HuH-7.5 (cell line): ENCODE data around the gene ZNF519.

ENCODE experiments used
- DNase-seq: peaks from one replicate; pipeline ENCODE4 v3.0.0; 2011; ENCODE audit warnings: low spot score

ZNF519 gene

GRCh38 chr18:14098428-14098827, 33.8 kb downstream of the ZNF519 start:
- no peak for DNase-seq

DNA sequence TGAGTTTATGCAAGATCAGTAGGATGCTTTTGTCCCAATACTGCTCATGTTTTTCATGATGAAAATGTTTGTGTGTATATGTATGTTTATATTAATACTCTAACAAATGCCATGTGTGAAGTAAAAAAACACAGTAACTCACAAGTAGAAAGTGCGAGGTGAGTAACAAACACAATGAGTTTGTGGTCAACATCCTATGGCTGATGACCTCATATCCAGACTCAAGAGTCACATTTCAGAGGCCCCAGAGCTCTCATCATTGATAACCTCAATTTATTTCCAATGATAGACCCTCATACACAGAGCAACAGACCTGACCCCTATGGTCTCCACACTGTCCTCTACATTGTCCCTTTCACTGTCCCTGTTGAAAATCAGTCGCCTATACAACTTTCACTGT, 34.5 kb downstream of the ZNF519 start:
- DNase-seq, result no peak

DNA sequence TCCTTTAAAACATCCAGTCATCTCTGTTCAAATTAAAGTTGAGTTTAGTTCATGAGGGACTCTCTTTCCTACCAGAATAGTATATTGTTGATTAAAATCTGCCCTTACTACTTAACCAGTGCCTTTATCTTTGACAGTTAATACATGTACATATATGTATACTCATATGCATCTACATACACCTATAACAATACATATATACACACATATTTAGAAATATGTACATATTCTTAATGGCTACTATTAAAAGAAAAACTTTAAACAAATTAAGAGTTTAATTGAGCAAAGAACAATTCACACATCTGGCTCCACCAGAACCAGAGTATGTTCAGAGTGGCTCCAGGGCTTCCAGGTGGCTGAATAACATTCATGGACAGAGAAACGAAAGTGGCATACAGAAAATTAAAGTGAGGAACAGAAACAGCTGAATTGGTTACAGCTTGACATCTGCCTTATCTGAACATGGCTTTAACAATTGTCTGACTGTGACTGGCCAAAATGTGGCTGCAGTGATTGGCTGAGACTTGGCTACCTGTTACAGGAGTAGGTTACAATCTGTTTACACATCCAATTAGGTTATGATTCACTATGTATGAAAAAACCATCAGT, 38.8 kb downstream of the ZNF519 start:
- no peak for DNase-seq

DNA sequence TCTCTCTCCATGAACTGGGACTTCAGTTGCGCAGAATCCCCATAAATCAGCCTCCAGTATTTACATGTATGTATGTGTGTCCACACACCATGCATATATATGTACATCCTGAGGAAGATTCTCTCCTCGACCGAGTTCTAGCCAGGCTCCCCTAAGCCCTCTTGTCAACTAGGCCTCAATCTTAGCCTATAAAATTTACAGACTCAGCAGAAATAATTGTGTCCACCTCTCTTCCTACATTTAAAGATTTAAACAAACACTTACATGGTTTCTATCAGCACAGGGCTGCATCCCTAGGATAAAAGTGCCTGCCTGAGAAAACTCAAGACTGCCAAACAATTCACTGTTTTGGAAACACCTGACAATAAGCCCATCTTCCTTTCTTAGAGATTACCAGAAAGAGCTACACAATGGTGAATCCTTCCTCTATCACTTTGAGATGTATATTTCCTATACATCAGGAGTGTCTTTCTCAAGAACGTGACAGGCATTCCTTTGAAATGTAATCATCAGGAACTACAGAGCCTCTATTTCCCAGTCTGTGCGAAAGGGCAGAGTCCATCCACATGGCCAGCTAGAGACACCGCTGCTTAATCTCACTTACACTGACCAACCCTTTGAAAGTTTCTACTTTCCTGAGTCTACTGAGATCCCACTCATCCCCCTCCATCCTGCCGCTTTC, 39.5 kb downstream of the ZNF519 start:
- DNase-seq, result no peak

DNA sequence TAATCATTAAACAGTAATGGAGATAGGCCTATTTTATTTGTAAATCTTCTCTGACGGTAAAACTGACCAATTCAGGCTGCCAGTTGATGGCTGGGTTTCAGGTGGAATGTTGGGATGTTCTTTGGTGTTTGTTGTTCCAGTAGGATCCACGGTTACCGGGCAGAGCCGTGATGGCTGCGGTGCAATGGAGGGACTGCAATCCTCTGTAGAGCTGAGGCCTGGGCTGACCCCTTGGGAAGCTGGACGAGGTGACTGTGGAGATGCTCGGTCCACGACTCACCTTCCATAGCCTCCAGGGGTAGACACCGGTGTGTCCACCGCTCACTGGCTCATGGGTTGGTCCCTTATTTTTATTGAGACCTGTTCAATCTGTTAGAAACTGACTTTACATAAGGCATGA, 42.5 kb downstream of the ZNF519 start:
- no peak for DNase-seq

GRCh38 chr18:14089191-14089590, 43.0 kb downstream of the ZNF519 start:
- DNase-seq, result no peak

GRCh38 chr18:14086458-14087231, 45.6 kb downstream of the ZNF519 start:
- DNase-seq, result peak; percentile 29

DNA sequence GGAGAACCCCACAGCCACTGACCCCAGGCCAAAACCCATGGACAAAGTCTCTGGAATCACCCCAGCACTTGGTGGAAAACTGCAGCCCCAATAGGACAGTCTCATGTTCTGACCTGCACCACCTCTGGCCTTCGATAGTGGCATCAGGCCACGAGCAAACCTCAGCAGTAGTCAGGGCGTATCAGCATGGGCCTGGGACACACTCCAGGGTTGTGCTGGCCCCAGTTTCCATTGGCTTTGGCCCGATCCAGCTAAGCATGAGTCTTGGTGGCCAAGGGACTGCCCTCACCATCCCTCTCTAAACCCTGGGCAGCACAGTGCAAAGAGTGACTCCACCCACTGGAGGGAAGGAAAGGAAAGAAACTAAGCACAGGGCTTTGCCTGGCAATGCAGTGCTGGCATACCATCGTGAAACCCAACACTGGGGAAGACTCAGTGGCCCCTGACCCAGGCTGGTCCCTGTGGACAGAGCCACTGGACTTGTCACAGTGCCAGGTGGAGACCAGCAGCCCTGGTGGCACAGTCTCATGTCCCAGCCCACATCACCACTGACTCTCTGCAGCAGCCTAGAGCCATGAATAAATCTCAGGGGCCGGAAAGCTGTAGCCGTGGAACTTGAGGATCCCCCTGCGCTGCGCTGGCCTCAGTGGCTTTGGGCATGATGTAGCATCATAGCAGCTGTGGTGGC, 46.3 kb downstream of the ZNF519 start:
- DNase-seq, result no peak

GRCh38 chr18:14075196-14075595, 57.0 kb downstream of the ZNF519 start:
- DNase-seq, result no peak

DNA sequence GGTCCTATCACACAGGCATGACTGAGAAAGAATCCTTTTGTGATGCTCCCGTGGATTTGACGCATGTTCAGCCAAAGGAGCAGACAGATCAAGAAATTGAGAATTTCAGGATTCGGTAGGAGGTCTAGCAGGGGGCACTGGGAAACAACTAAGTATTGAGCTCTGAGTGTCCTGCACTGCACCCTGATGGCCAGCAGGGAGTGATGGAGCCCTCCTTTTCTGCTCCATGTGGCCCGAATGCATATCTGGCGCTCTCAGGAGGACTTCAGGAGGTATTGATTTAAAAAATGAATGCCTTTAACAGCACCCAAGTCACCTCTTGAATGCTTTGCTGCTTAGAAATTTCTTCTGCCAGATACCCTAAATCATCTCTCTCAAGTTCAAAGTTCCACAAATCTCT, 58.0 kb downstream of the ZNF519 start:
- DNase-seq, result no peak

DNA sequence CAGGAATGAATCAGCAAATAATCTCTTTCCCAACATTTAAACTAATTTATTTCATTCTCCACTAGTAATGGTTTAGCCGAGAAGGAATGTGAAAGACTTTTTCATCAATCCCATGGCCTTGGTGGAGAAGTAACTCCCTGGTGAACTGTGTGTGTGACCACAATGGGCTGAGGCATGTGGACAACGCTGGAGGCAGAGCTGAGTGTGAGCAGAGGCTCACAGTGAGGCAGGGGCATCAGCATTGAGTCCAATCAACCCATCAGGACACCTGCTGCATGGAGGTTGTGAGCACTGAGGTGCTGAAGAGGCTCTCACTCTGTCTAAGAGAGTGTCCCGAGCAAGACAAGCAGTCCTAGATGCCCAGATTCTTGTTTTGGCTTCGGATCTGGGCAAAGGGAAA, 78.6 kb downstream of the ZNF519 start:
- DNase-seq, result no peak
